Measurements from ENCODE around the gene GGT1.
"Not testable (repeated sequence)": the region's sequence is repeated elsewhere in the genome, so short reads cannot be mapped to it uniquely, and the experiment has no call there.

GGT1 gene

DNA sequence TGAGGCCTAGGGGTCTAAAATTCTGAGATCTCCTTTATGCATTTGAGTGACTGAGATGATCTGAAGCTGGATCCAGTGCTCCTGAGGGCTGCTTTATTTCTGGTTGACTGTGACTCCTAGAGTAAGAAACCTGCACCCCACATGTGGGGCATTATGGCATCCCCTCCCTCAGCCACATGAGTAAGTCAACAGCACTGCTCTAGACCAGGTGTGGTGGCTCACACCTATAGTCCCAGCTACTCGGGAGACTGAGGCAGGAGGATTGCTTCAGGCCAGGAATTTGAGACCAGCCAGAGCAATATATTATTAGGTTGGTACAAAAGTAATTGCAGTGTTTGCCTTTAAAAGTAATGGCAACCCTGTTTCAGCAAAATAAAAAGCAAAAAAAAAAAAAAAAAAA, 39.3 kb downstream of the GGT1 start:
- FAIRE-seq = not testable (repeated sequence)

DNA sequence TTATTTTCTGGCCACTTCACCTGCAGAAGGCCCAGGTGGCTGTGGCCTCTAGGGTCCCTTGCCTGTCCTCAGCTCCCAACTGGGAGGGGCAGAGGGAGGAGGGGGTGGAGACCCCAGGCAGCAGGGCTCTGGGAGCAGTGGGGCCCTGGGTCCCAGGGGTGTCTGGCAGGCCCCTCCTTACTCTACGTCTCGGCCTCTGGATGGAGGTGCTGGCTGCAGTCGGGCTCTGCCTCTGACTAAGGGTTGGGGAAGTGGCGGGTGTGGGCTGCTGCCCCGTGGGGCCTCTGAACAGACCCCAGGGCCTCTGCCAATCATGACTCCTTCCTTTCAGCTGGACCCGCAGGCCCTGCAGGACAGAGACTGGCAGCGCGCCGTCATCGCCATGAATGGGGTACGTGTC, 41.4 kb downstream of the GGT1 start:
- FAIRE-seq = not testable (repeated sequence)

DNA sequence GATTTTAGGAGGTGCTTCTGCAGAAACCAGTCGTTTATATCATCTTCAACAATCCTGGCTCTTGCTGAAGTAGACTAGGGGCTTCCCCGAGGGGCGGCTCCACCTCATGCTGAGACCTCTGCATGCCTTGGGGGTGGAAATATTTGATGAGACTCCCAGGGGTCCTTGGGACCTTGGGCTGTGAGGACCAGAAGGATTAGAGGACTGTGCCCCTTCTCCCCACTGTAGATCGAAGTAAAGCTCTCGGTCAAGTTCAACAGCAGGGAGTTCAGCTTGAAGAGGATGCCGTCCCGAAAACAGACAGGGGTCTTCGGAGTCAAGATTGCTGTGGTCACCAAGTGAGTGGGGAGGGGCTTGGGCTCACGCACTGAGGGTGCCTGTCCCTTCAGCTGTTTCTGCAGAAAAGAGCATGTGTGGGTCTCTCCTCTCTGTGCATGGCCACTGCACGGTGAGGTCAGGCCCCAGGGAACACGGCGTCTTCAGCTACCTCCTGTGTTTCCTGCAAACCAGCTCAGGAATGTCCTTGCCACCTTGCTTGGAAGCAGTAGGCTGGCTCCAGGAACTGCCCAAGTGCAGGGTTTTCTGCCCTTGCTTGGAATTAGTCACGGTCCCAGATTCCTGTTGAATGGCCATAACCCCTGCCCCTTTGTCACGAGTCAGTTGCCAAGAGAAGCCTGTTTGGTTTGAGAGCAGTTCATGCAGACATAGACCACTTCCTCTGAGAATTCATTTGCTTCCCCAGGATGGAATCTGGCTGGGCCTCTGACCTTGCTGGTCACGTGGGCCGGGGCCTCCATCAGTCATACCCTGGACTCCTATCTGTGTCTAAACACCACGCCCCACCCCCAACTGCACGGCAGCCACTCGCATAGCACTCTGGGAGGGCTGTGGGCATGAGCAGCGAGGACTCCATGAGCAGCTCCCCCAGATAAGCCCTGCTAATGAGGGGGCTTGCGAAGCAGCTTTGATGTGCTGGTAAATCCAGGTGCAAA, 42.7 kb downstream of the GGT1 start:
- not testable (repeated sequence) for FAIRE-seq

DNA sequence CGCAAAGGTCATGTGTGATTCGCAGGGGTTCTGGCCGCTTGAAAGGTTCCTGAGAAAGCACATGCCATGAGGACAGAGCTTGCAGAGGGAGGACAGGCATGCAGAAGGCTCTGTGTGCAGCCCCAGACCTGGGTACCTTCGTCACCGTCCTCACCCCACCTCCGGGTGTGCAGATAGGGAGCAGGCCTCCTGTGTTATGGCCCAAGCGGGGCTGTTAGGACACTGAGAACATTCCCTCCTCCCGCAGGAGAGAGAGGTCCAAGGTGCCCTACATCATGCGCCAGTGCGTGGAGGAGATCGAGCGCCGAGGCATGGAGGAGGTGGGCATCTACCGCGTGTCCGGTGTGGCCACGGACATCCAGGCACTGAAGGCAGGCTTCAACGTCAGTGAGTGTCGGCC, 43.8 kb downstream of the GGT1 start:
- not testable (repeated sequence) for FAIRE-seq

DNA sequence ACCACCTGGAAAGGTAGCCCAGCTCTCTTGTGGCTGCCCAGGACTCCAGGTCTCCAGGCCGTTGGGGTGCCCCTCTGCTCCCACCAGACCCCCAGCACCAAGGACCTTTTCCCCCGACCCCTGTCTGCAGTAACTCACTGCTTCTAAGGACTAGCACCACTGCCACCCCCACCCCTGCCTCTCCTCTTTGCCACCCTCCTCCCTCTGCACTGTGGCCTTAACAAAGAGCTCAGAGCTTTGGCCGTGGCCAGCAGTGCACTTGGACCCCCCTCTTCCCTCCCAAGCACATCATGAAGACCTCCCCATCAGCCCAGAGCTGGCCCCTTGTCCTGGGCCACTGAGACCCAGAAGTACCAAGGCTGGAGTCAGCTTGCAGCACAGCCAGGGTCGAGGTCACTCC, 46.4 kb downstream of the GGT1 start:
- FAIRE-seq = not testable (repeated sequence)

DNA sequence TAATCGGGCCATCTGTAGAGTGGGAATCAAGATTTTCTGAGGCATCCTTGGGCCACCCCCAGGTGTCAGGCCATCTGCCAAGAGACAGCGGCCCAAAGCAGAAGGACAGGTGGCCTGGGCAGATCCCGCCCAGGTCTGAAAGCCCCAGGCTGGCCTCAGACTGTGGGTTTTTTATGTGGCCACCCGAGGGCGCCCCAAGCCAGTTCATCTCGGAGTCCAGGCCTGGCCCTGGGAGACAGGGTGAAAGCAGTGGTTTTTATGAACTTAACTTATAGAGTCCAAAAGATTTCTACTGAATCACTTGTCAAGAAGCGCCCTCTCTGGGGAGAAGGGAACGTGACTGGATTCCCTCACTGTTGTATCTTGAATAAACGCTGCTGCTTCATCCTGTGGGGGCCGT, 47.9 kb downstream of the GGT1 start:
- not testable (repeated sequence) for FAIRE-seq

DNA sequence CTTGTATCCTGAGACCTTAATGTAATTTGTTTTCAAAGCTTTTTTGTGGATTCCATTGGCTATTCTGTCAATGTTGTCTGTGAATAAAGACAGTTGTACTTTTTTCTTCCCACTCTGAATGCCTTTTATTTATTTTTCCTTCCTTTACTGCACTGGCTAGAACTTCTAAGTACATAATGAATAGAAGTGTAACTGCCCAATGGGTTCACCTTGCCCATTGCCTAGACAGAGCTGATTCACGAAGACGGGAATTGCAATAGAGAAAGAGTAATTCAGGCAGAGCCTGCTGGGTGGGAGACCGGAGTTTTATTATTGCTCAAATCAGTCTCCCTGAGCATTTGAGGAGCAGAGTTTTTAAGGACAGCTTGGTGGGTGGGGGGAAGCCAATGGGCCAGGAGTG, 62.4 kb downstream of the GGT1 start:
- not testable (repeated sequence) for FAIRE-seq

DNA sequence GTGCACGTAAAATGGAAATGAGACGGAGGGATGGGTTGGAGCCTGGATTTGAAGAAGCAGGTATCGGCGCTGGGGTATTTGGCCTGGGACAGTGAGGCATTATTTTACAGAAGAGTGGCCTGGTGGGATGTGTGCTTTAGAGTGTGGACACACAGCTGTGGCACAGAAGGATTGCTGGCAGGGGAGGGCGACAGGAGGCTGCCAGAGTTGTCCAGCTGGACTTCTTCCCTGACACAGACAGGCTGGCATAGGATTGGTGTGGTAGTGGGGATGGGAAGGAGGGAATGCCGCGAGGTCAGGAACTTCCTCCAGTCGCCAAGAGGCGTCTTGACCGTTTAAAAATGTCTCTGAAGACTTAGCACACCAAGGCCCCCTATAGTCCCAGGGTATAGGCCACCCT, 64.9 kb downstream of the GGT1 start:
- not testable (repeated sequence) for FAIRE-seq

DNA sequence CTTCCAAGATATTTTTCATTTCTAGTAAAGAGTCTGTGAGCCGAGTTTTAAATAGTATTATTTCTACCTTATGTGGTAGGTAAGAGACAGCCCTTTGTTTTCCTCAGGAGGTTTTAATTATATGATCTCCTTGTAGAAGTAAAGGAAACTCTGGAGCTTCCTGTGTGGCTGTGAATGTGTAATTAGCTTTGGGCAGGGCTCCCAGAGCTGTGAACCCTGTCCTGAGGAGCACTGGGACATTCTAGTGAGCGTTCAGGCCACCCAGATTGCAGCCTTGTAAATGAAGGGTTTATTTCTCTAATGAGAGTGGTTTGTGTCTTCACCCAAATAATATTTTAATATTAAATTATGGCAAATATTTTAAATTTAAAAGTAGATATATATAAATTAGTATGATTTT, 69.5 kb downstream of the GGT1 start:
- FAIRE-seq = not testable (repeated sequence)

All from islet of Langerhans (tissue), 1 donor.